ENCODE measurements around the gene ZBTB40. TPM values are rescaled to one million over a fixed set of nuclear protein-coding genes. Genes with fewer than 3 reads are reported as not detected.
A peak's percentile ranks its signal among the peaks of the same experiment; 100 is the strongest.

ZBTB40 gene
- total RNA-seq = 10 to 100 TPM in 1 of 4 donors, 1 to 10 TPM in 3; 5.9 to 14.3 (median 8.8) TPM

- intact Hi-C loops (cut with DNase I) = no loop called here
- peak in 1 of 6 experiments; percentile 19 for TF ChIP-seq CTCF (IDR thresholded peaks at IDR 0.05)
- peak in 3 of 4 donors; percentile 13 to 53 (median 46) for TF ChIP-seq POLR2A (IDR thresholded peaks at IDR 0.05)
- peak within 1 kb of the TSS; percentile 89 to 98 (median 96) for H3K27ac ChIP-seq
- no peaks in the 10 kb centered on the region for H3K27me3 ChIP-seq
- peak within 1 kb of the TSS; percentile 81 to 99 (median 92) for H3K4me3 ChIP-seq
- DNase-seq = peak; percentile 84
- no peaks in the 10 kb centered on the region for H3K9me3 ChIP-seq
- peaks cover 0 to 40% (median 10%) of the 10 kb centered on the region in 3 donors for H3K4me1 ChIP-seq
- no peaks in the 10 kb centered on the region for H3K36me3 ChIP-seq
- WGBS, 2 donors = 0 to 1% methylated on average over 28 to 36 of the region's 68 CpGs
Observed at GRCh38 chr1:22451702-22452480, at the start of gene ZBTB40. TSS of gene ZBTB40 (plus strand) at chr1:22451851. CDS start at chr1:22489949, 38,098 bp downstream.

- intact Hi-C loops (cut with DNase I) = no loop called here
- no peaks in the 10 kb centered on the region for H3K36me3 ChIP-seq
- 64 to 81% methylated on average over 12 of the region's 12 CpGs for WGBS, 2 donors
- TF ChIP-seq POLR2A (IDR thresholded peaks at IDR 0.05) (no peak), CTCF (IDR thresholded peaks at IDR 0.05) (no peak)
- no peak overlapping the region for H3K4me3 ChIP-seq
- no peak for DNase-seq
- H3K27ac ChIP-seq = no peak overlapping the region
- peaks cover 0 to 73% (median 2%) of the 10 kb centered on the region in 4 donors for H3K27me3 ChIP-seq
- no peaks in the 10 kb centered on the region for H3K9me3 ChIP-seq
- no peaks in the 10 kb centered on the region for H3K4me1 ChIP-seq
Observed at GRCh38 chr1:22402356-22403053, 49.1 kb upstream of the ZBTB40 start.

GRCh38 chr1:22404486-22404885 is 47.2 kb upstream of the ZBTB40 start:
- DNase-seq = no peak
- Histone ChIP-seq H3K9me3 (no peaks in the 10 kb centered on the region), H3K27ac (no peak overlapping the region), H3K27me3 (peaks cover 0 to 55% (median under 1%) of the 10 kb centered on the region in 4 donors), H3K4me1 (no peaks in the 10 kb centered on the region), H3K36me3 (no peaks in the 10 kb centered on the region), H3K4me3 (no peak overlapping the region)
- intact Hi-C loops (cut with DNase I) = no loop called here
- 55 to 77% methylated on average over 5 of the region's 5 CpGs for WGBS, 2 donors
- TF ChIP-seq POLR2A (IDR thresholded peaks at IDR 0.05) (no peak), CTCF (IDR thresholded peaks at IDR 0.05) (no peak)

GRCh38 chr1:22406722-22407495 is 44.7 kb upstream of the ZBTB40 start:
- Histone ChIP-seq H3K27ac (no peak overlapping the region), H3K4me1 (no peaks in the 10 kb centered on the region), H3K27me3 (peaks cover 0 to 32% (median 0%) of the 10 kb centered on the region in 4 donors), H3K4me3 (no peak overlapping the region), H3K36me3 (no peaks in the 10 kb centered on the region), H3K9me3 (no peaks in the 10 kb centered on the region)
- DNase-seq = no peak
- no peak for TF ChIP-seq CTCF (IDR thresholded peaks at IDR 0.05)
- TF ChIP-seq POLR2A (IDR thresholded peaks at IDR 0.05) = no peak
- 70 to 91% methylated on average over 9 to 12 of the region's 13 CpGs for WGBS, 2 donors
- intact Hi-C loops (cut with DNase I) = no loop called here

Measured in esophagus squamous epithelium (tissue), 5 donors.